Type B pancreatic cell (in vitro differentiated cells): ENCODE measurements around the gene OR2AT4. TPM values are rescaled to one million over a fixed set of nuclear protein-coding genes. Genes with fewer than 3 reads are reported as not detected.
"Not testable (repeated sequence)": the region's sequence is repeated elsewhere in the genome, so short reads cannot be mapped to it uniquely, and the experiment has no call there.

Experiments used
- DNase-seq: peaks from one replicate; pipeline ENCODE4 v3.0.0; 2021; ENCODE audit warnings: mixed read lengths; ENCODE audit not compliant: unreplicated experiment; ENCODE audit errors: extremely low spot score
- H3K27ac Mint-ChIP-seq: 2 replicates; pipeline ENCODE4 v1.8.0; 2021; ENCODE audit warnings: mild to moderate bottlenecking, mixed read lengths
- H3K27me3 Mint-ChIP-seq: 2 replicates; pipeline ENCODE4 v1.8.0; 2021; ENCODE audit warnings: mixed read lengths
- H3K36me3 Mint-ChIP-seq: 2 replicates; pipeline ENCODE4 v1.8.0; 2021; ENCODE audit warnings: mixed read lengths
- H3K4me1 Mint-ChIP-seq: one replicate; pipeline ENCODE4 v1.8.0; 2021; ENCODE audit warnings: mixed read lengths; ENCODE audit not compliant: unreplicated experiment
- H3K4me3 Mint-ChIP-seq: 2 replicates; pipeline ENCODE4 v1.8.0; 2021; ENCODE audit warnings: mild to moderate bottlenecking, mixed read lengths
- H3K9me3 Mint-ChIP-seq: 2 replicates; pipeline ENCODE4 v1.8.0; 2021; ENCODE audit warnings: mixed read lengths
- CTCF ChIP-seq: fragments of 200-600 bp; sonication (generic); conservative IDR thresholded peaks from 2 replicates; pipeline ENCODE4 v1.5.0; 2021; ENCODE audit warnings: antibody characterized with exemption, mild to moderate bottlenecking
- total RNA-seq: library from RNA; stranded (reverse); gene quantifications from 2 replicates; pipeline ENCODE4 v1.2.1, GENCODE V29; 2021; ENCODE audit warnings: low replicate concordance

OR2AT4 gene
- total RNA-seq, 1 donor from 2014 or later = not detected

GRCh38 chr11:75112200-75112599 lies 15.5 kb upstream of the OR2AT4 start:
- Mint-ChIP-seq H3K36me3 (peaks cover 3% of the 10 kb centered on the region), H3K27ac (no peak overlapping the region), H3K4me1 (no peaks in the 10 kb centered on the region), H3K4me3 (no peak overlapping the region), H3K9me3 (no peaks in the 10 kb centered on the region), H3K27me3 (peaks cover 7% of the 10 kb centered on the region)
- no peak for TF ChIP-seq CTCF
- no peak for DNase-seq

- Mint-ChIP-seq H3K4me1 (no peaks in the 10 kb centered on the region), H3K4me3 (no peak overlapping the region), H3K9me3 (no peaks in the 10 kb centered on the region), H3K36me3 (peaks cover 3% of the 10 kb centered on the region), H3K27me3 (peaks cover 7% of the 10 kb centered on the region), H3K27ac (no peak overlapping the region)
- DNase-seq = no peak
- no peak for TF ChIP-seq CTCF
These were observed 10.5 kb upstream of the OR2AT4 start for GRCh38 chr11:75107187-75107586.

DNA sequence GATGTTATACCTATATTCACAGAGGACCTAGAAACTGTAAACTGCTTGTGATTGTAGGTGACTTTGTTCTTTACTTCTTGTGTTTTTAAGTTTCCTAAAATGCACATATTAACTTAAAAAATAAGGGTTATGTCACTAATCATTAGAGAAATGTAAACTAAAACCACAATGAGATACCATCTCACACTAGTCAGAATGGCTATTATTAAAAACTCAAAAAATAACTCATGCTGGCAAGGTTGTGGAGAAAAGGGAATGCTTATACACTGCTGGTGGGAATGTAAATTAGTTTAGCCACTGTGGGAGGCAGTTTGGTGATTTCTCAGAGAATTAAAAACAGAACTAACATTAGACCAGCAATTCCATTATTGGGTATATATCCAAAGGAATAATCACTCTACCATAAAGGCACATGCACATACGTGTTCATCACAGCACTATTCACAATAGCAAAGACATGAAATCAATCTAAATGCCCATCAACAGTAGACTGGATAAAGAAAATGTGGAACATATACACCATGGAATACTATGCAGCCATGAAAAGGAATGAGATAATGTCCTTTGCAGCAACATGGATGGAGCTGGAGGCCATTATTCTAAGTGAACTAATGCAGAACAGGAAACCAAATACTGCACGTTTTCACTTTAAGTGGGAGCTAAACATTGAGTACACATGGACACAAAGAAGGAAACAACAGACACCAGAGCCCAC lies 9.4 kb upstream of the OR2AT4 start:
- H3K36me3 Mint-ChIP-seq, H3K27me3 Mint-ChIP-seq, H3K27ac Mint-ChIP-seq, DNase-seq, H3K4me1 Mint-ChIP-seq, H3K4me3 Mint-ChIP-seq, H3K9me3 Mint-ChIP-seq: not testable (repeated sequence)

DNA sequence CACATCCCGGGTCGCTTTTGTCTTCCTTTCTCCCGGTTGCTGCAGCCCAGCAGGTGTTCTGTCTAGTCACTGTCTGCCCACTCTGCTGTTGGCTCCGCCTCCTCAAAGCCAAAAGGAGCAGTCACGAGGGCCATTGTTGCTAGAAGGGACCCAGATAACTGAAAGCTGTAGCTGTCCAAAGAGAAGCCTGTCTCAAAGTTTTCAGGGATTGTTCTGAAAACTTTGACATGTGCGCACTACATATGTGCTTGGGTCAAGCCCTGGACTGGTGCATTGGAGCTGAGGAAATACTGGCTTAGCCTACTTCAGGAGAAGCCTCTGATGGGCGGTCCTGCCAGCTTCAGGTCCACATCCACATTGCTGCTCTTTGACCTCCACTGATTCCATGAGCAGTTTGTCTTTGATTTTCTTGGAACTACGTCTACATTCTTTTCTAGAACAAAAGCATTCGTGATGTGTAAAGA lies 8.8 kb upstream of the OR2AT4 start:
- peaks cover 8% of the 10 kb centered on the region for H3K27me3 Mint-ChIP-seq
- H3K36me3 Mint-ChIP-seq = no peaks in the 10 kb centered on the region
- H3K4me1 Mint-ChIP-seq = no peaks in the 10 kb centered on the region
- no peak for TF ChIP-seq CTCF
- H3K9me3 Mint-ChIP-seq = no peaks in the 10 kb centered on the region
- H3K27ac Mint-ChIP-seq = no peak overlapping the region
- H3K4me3 Mint-ChIP-seq = no peak overlapping the region
- DNase-seq = no peak

- Mint-ChIP-seq H3K36me3 (no peaks in the 10 kb centered on the region), H3K27ac (no peak overlapping the region), H3K4me1 (no peaks in the 10 kb centered on the region), H3K27me3 (peaks cover 11% of the 10 kb centered on the region), H3K9me3 (no peaks in the 10 kb centered on the region), H3K4me3 (no peak overlapping the region)
- no peak for TF ChIP-seq CTCF
- no peak for DNase-seq
These were observed 6.8 kb upstream of the OR2AT4 start for GRCh38 chr11:75103380-75104026.

DNA sequence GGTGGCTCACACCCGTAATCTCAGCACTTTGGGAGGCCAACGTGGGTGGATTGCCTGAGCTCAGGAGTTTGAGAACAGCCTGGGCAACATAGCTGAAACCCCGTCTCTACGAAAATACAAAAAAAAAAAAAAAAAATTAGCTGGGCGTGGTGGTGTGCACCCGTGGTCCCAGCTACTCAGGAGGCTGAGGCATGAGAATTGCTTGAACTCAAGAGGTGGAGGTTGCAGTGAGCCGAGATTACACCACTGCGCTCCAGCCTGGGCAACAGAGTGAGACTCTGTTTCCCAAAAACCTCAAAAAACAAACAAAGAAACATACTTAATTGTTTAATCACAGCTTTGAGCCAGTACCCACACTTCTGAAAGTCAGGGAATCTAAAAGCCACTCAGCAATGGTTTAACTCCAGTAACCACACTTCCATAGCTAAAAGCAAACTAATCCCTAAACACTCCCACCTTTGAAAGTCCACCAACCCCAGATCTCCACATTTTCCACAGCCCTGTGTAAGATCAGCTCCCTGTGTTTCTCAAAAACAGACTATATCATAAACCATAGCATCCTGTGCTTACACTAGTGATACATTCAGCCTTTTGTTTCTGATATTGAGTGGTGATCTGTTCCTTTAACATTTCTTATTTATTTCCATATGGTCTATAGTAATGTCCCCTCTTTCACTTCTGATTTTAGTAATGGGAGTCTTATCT lies 4.9 kb upstream of the OR2AT4 start:
- H3K9me3 Mint-ChIP-seq = no peaks in the 10 kb centered on the region
- no peak for TF ChIP-seq CTCF
- DNase-seq = no peak
- H3K4me3 Mint-ChIP-seq = no peak overlapping the region
- H3K36me3 Mint-ChIP-seq = no peaks in the 10 kb centered on the region
- H3K4me1 Mint-ChIP-seq = no peaks in the 10 kb centered on the region
- no peak overlapping the region for H3K27ac Mint-ChIP-seq
- peaks cover 11% of the 10 kb centered on the region for H3K27me3 Mint-ChIP-seq
